Neural progenitor cell (in vitro differentiated cells): Measurements from ENCODE around the gene HSD11B1.

Experiments used
- EZH2 ChIP-seq: fragments of 200-600 bp; sonication (generic); IDR thresholded peaks from 2 replicates; pipeline ENCODE4 v1.6.1; 2017; ENCODE audit warnings: antibody characterized with exemption, mild to moderate bottlenecking, moderate library complexity
- EZH2phosphoT487 ChIP-seq: fragments of 200-600 bp; sonication (generic); IDR thresholded peaks from 2 replicates; pipeline ENCODE4 v1.6.1; 2017; ENCODE audit warnings: antibody characterized with exemption
- TF ChIP-seq, protein P1 (sequence below): fragments of 200-600 bp; sonication (generic); IDR thresholded peaks from 2 replicates; pipeline ENCODE4 v1.5.1; 2017; ENCODE audit warnings: antibody characterized with exemption, mild to moderate bottlenecking

GRCh38 chr1:209746451-209747165, 42.0 kb downstream of the HSD11B1 start:
- TF ChIP-seq, protein P1, sequence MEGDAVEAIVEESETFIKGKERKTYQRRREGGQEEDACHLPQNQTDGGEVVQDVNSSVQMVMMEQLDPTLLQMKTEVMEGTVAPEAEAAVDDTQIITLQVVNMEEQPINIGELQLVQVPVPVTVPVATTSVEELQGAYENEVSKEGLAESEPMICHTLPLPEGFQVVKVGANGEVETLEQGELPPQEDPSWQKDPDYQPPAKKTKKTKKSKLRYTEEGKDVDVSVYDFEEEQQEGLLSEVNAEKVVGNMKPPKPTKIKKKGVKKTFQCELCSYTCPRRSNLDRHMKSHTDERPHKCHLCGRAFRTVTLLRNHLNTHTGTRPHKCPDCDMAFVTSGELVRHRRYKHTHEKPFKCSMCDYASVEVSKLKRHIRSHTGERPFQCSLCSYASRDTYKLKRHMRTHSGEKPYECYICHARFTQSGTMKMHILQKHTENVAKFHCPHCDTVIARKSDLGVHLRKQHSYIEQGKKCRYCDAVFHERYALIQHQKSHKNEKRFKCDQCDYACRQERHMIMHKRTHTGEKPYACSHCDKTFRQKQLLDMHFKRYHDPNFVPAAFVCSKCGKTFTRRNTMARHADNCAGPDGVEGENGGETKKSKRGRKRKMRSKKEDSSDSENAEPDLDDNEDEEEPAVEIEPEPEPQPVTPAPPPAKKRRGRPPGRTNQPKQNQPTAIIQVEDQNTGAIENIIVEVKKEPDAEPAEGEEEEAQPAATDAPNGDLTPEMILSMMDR: no peak
- TF ChIP-seq EZH2 (no peak), EZH2phosphoT487 (no peak)
